PC-9 (cell line): ENCODE data around the gene FBXO34. TPM values are rescaled to one million over a fixed set of nuclear protein-coding genes. Genes with fewer than 3 reads are reported as not detected.
"Not testable (repeated sequence)": the region's sequence is repeated elsewhere in the genome, so short reads cannot be mapped to it uniquely, and the experiment has no call there.

Source experiments
- BruUV-seq: library from RNA; stranded (reverse); fragments of 400-500 nt; replicated peaks from 2 replicates; lab custom pipeline; 2021; lab: Mats Ljungman, UMichigan
- CTCF ChIA-PET: fragments of 300-600 bp; sonication (Branson Sonifier 250); formaldehyde crosslinking; loops from one replicate; lab custom pipeline; 2022; ENCODE audit warnings: antibody characterized with exemption; lab: Charles Lee
- POLR2A ChIA-PET: fragments of 300-600 bp; sonication (Branson Sonifier 250); formaldehyde crosslinking; loops from one replicate; lab custom pipeline; 2022; ENCODE audit warnings: antibody characterized with exemption; ENCODE audit not compliant: unreplicated experiment; lab: Charles Lee
- DNase-seq, 2 experiments: peaks; one replicate each; pipeline versions ENCODE4 v3.0.0 to v3.0.0-alpha.2; 2015 to 2022; ENCODE audit warnings: mixed read lengths in 1 of 2
- H2AFZ ChIP-seq: fragments of 200-600 bp; sonication (generic); 2 replicates; pipeline ENCODE4 v1.8.1; 2017; ENCODE audit warnings: antibody characterized with exemption
- H3F3A ChIP-seq: fragments of 200-600 bp; sonication (generic); 2 replicates; pipeline ENCODE4 v1.8.1; 2017; ENCODE audit warnings: antibody characterized with exemption, mild to moderate bottlenecking, low read depth; ENCODE audit not compliant: insufficient read depth
- H3K27ac ChIP-seq: fragments of 200-600 bp; sonication (generic); 2 replicates; pipeline ENCODE4 v1.6.1; 2016; ENCODE audit warnings: mixed run types
- H3K27me3 ChIP-seq: fragments of 200-600 bp; sonication (generic); 2 replicates; pipeline ENCODE4 v1.6.1; 2016; ENCODE audit warnings: low read depth, mixed run types; ENCODE audit not compliant: insufficient read depth
- H3K36me3 ChIP-seq: fragments of 200-600 bp; sonication (generic); 2 replicates; pipeline ENCODE4 v1.6.1; 2016; ENCODE audit warnings: low read depth, mixed run types
- H3K4me1 ChIP-seq: fragments of 200-600 bp; sonication (generic); replicated peaks from 2 replicates; pipeline ENCODE4 v1.6.1; 2016; ENCODE audit warnings: mixed run types; ENCODE audit not compliant: insufficient read depth
- H3K4me2 ChIP-seq: fragments of 200-600 bp; sonication (generic); 2 replicates; pipeline ENCODE4 v1.6.1; 2017; ENCODE audit warnings: mixed run types
- H3K4me3 ChIP-seq: fragments of 200-600 bp; sonication (generic); 2 replicates; pipeline ENCODE4 v1.6.1; 2016; ENCODE audit warnings: mixed run types
- H3K79me2 ChIP-seq: fragments of 200-600 bp; sonication (generic); 2 replicates; pipeline ENCODE4 v1.6.1; 2017; ENCODE audit warnings: low read depth, mixed run types
- H3K9me2 ChIP-seq: fragments of 200-600 bp; sonication (generic); 2 replicates; pipeline ENCODE4 v1.8.1; 2017; ENCODE audit warnings: mild to moderate bottlenecking; ENCODE audit not compliant: insufficient read depth
- H3K9me3 ChIP-seq: fragments of 200-600 bp; sonication (generic); 2 replicates; pipeline ENCODE4 v1.8.1; 2016; ENCODE audit warnings: low read depth; ENCODE audit not compliant: insufficient read depth
- H4K20me1 ChIP-seq: fragments of 200-600 bp; sonication (generic); 2 replicates; pipeline ENCODE4 v1.8.1; 2017; ENCODE audit not compliant: insufficient read depth
- CTCF ChIP-seq: fragments of 200-600 bp; sonication (generic); conservative IDR thresholded peaks from 2 replicates; pipeline ENCODE4 v1.6.1; 2017; ENCODE audit warnings: mixed run types, antibody characterized with exemption, mild to moderate bottlenecking, moderate library complexity
- EZH2 ChIP-seq: fragments of 200-600 bp; sonication (generic); IDR thresholded peaks from 2 replicates; pipeline ENCODE4 v1.8.0; 2017; ENCODE audit warnings: antibody characterized with exemption, low read depth
- intact Hi-C: fragments of 100-400 bp; cut with micrococcal nuclease; formaldehyde crosslinking; loops from one replicate; pipeline ENCODE4 v1.10.0; 2022; ENCODE audit not compliant: unreplicated experiment
- total RNA-seq: library from RNA; stranded (reverse); gene quantifications from 2 replicates; pipeline ENCODE4 v1.2.3, GENCODE V29; 2021

The FBXO34 gene
- total RNA-seq, 1 experiment from 2014 or later = 32.8 TPM

GRCh38 chr14:55306938-55307589 is 35.8 kb downstream of the FBXO34 start:
- no TSS peak for BruUV-seq

GRCh38 chr14:55309154-55309553 is 37.9 kb downstream of the FBXO34 start:
- H2AFZ ChIP-seq = no peak overlapping the region
- peaks cover 24% of the 10 kb centered on the region for H3K36me3 ChIP-seq
- no TSS peak for BruUV-seq
- CTCF ChIA-PET = no interaction called here
- H3K4me2 ChIP-seq = no peak overlapping the region
- POLR2A ChIA-PET = no interaction called here
- no peaks in the 10 kb centered on the region for H4K20me1 ChIP-seq
- H3K79me2 ChIP-seq = peaks cover 50% of the 10 kb centered on the region
- H3F3A ChIP-seq = no peaks in the 10 kb centered on the region
- H3K9me2 ChIP-seq = no peaks in the 10 kb centered on the region
- no peak overlapping the region for H3K4me3 ChIP-seq
- TF ChIP-seq CTCF (no peak), EZH2 (no peak)
- no peaks in the 10 kb centered on the region for H3K27me3 ChIP-seq
- intact Hi-C loops = no loop called here
- no peaks in the 10 kb centered on the region for H3K4me1 ChIP-seq
- H3K27ac ChIP-seq = no peak overlapping the region
- no peak for DNase-seq
- H3K9me3 ChIP-seq = peaks cover 17% of the 10 kb centered on the region

More at GRCh38 chr14:55306938-55307589, 35.8 kb downstream of the FBXO34 start:
- TF ChIP-seq CTCF (no peak), EZH2 (no peak)
- H3K27me3 ChIP-seq = no peaks in the 10 kb centered on the region
- H3K4me2 ChIP-seq = no peak overlapping the region
- ChIA-PET CTCF (no interaction called here), POLR2A (no interaction called here)
- H3K9me2 ChIP-seq = no peaks in the 10 kb centered on the region
- DNase-seq = no peak
- no peak overlapping the region for H2AFZ ChIP-seq
- H3K9me3 ChIP-seq = peaks cover 6% of the 10 kb centered on the region
- intact Hi-C loops = no loop called here
- H3F3A ChIP-seq = no peaks in the 10 kb centered on the region
- peaks cover 68% of the 10 kb centered on the region for H3K79me2 ChIP-seq
- peaks cover 18% of the 10 kb centered on the region for H3K36me3 ChIP-seq
- H3K27ac ChIP-seq = no peak overlapping the region
- no peaks in the 10 kb centered on the region for H4K20me1 ChIP-seq
- no peaks in the 10 kb centered on the region for H3K4me1 ChIP-seq
- no peak overlapping the region for H3K4me3 ChIP-seq

- POLR2A ChIA-PET = no interaction called here
- CTCF ChIA-PET = no interaction called here
- no peak for DNase-seq
- no peak overlapping the region for H3K27ac ChIP-seq
- no peak overlapping the region for H3K4me2 ChIP-seq
- no peaks in the 10 kb centered on the region for H3K9me2 ChIP-seq
- no peaks in the 10 kb centered on the region for H3K4me1 ChIP-seq
- intact Hi-C loops = no loop called here
- BruUV-seq = no TSS peak
- TF ChIP-seq CTCF (no peak), EZH2 (no peak)
- H3F3A ChIP-seq = no peaks in the 10 kb centered on the region
- no peak overlapping the region for H2AFZ ChIP-seq
- no peaks in the 10 kb centered on the region for H3K27me3 ChIP-seq
- peaks cover 17% of the 10 kb centered on the region for H3K9me3 ChIP-seq
- H4K20me1 ChIP-seq = no peaks in the 10 kb centered on the region
- peaks cover 24% of the 10 kb centered on the region for H3K36me3 ChIP-seq
- H3K4me3 ChIP-seq = no peak overlapping the region
- peaks cover 46% of the 10 kb centered on the region for H3K79me2 ChIP-seq
Observed at GRCh38 chr14:55309761-55310365, 38.6 kb downstream of the FBXO34 start.

- H4K20me1 ChIP-seq, H2AFZ ChIP-seq, intact Hi-C loops, H3K27ac ChIP-seq, POLR2A ChIA-PET, H3K9me2 ChIP-seq, DNase-seq, H3K4me2 ChIP-seq, H3K4me3 ChIP-seq, H3F3A ChIP-seq, H3K4me1 ChIP-seq, H3K27me3 ChIP-seq, CTCF ChIA-PET, BruUV-seq: not testable (repeated sequence)
- peaks cover 25% of the 10 kb centered on the region for H3K79me2 ChIP-seq
- H3K9me3 ChIP-seq = peaks cover 17% of the 10 kb centered on the region
- H3K36me3 ChIP-seq = peaks cover 39% of the 10 kb centered on the region
Observed at GRCh38 chr14:55312379-55313030, 41.3 kb downstream of the FBXO34 start.
